ENCODE measurements around the gene DOK3. TPM values are rescaled to one million over a fixed set of nuclear protein-coding genes. Genes with fewer than 3 reads are reported as not detected.

The DOK3 gene
- total RNA-seq, 6 experiments from 2014 or later, result 2.5 to 6.6 (median 3.9) TPM

- H3K27me3 ChIP-seq, result no peaks in the 10 kb centered on the region
- no peaks in the 10 kb centered on the region for H3K9me3 ChIP-seq
- ATAC-seq (no peak), DNase-seq (no peak)
- TF ChIP-seq, protein P1, sequence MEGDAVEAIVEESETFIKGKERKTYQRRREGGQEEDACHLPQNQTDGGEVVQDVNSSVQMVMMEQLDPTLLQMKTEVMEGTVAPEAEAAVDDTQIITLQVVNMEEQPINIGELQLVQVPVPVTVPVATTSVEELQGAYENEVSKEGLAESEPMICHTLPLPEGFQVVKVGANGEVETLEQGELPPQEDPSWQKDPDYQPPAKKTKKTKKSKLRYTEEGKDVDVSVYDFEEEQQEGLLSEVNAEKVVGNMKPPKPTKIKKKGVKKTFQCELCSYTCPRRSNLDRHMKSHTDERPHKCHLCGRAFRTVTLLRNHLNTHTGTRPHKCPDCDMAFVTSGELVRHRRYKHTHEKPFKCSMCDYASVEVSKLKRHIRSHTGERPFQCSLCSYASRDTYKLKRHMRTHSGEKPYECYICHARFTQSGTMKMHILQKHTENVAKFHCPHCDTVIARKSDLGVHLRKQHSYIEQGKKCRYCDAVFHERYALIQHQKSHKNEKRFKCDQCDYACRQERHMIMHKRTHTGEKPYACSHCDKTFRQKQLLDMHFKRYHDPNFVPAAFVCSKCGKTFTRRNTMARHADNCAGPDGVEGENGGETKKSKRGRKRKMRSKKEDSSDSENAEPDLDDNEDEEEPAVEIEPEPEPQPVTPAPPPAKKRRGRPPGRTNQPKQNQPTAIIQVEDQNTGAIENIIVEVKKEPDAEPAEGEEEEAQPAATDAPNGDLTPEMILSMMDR (IDR thresholded peaks at IDR 0.05), result no peak
- no peak for TF ChIP-seq POLR2A (IDR thresholded peaks at IDR 0.05)
- no peak overlapping the region for H3K4me3 ChIP-seq
- 92% methylated on average over 8 of the region's 8 CpGs for WGBS (ENCODE audit: insufficient coverage, low coverage, low lambda C conversion rate, missing lambda C conversion rate)
- H3K27ac ChIP-seq, result no peak overlapping the region
- H3K36me3 ChIP-seq, result peaks cover 0 to 79% (median 23%) of the 10 kb centered on the region in 4 donors
- H3K4me1 ChIP-seq, result no peaks in the 10 kb centered on the region
- intact Hi-C loops (cut with DNase I), result no loop called here
Observed at GRCh38 chr5:177527595-177527994, 18.0 kb upstream of the DOK3 start.

DNA sequence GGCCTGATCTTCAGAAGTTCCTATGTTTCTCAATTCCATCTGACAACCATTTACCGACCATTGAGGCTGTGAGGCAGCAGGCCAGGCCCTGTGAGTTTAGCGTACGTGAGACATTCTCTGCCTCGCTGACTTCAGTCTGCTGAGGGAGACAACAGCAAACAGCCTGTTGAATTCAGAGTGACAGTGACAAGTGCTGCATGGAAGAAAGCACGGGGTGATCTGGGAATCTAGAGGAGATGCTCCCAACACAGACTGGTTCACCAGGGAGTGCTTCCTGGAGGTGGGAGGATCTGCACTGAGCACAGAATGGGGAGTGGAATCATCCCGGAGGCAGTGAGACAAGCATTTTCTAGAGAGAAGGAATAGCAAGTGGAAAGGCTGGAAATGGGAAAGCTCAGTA, 17.2 kb upstream of the DOK3 start:
- no peak for TF ChIP-seq POLR2A (IDR thresholded peaks at IDR 0.05)
- TF ChIP-seq, protein P1 (IDR thresholded peaks at IDR 0.05), result no peak
- no peak overlapping the region for H3K27ac ChIP-seq
- ATAC-seq, result no peak
- WGBS (ENCODE audit: insufficient coverage, low coverage, low lambda C conversion rate, missing lambda C conversion rate), result 100% methylated on average over 5 of the region's 6 CpGs
- H3K36me3 ChIP-seq, result peaks cover 0 to 76% (median 24%) of the 10 kb centered on the region in 4 donors
- no peaks in the 10 kb centered on the region for H3K4me1 ChIP-seq
- intact Hi-C loops (cut with DNase I), result no loop called here
- no peak overlapping the region for H3K4me3 ChIP-seq
- H3K27me3 ChIP-seq, result no peaks in the 10 kb centered on the region
- H3K9me3 ChIP-seq, result no peaks in the 10 kb centered on the region
- no peak for DNase-seq

DNA sequence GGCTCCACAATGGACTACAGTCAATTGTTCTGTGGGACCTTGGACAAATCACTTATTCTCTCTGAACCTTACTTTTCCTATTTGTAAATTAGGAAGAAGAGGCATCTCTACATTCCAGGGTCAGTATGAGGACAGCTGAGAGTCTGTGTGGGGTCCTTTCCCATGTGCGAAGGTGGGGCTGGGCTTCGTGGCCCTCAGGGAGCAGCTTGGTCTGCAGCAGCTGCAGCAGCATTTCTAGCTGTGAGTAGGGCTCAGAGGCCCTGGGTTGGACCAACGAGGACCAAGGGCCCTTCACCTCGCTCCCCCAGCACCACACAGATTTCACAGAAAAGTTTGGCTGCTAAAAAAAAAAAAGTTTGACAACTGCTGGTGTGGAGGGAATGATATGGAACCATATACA, 16.6 kb upstream of the DOK3 start:
- H3K27me3 ChIP-seq, result no peaks in the 10 kb centered on the region
- 93% methylated on average over 4 of the region's 4 CpGs for WGBS (ENCODE audit: insufficient coverage, low coverage, low lambda C conversion rate, missing lambda C conversion rate)
- TF ChIP-seq POLR2A (IDR thresholded peaks at IDR 0.05), result no peak
- TF ChIP-seq, protein P1 (IDR thresholded peaks at IDR 0.05), result no peak
- no peak overlapping the region for H3K4me3 ChIP-seq
- DNase-seq (no peak), ATAC-seq (no peak)
- H3K4me1 ChIP-seq, result no peaks in the 10 kb centered on the region
- H3K27ac ChIP-seq, result no peak overlapping the region
- intact Hi-C loops (cut with DNase I), result no loop called here
- H3K9me3 ChIP-seq, result no peaks in the 10 kb centered on the region
- H3K36me3 ChIP-seq, result peaks cover 0 to 77% (median 26%) of the 10 kb centered on the region in 4 donors

DNA sequence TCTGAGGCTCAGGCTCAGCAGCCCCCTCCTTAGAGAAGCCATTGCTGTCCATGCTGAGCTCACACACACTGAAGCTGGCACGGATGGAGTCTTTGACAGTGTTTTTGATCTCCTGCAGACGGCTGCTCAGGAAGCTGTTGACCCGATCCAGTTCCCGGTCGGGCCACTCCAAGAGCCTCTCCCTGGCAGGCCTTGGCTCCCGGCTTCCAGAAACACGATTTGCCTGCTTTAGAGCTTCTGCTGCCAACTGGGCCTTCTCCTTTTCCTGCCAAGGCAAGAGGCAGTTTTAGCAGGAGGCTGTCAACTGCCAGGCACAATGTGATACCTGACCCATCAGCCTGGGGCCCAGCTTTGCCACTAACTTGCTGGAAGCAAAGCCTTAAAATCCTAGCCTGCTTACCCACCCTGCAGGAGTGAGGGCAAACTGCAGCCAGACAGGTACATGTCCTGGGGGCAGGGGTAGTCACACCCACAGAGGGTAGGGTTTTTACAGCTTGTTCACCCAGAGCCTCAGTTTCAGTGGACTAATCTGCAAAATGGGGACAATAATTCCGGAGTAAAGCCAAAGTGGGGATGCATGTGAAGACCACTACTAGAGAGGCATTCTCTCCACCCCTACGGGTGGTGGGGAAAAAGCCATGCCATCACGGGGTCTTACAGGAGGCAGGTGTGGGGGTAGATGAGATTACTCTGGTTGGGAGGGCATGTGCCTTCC, 15.5 kb upstream of the DOK3 start:
- no peaks in the 10 kb centered on the region for H3K9me3 ChIP-seq
- no peak for ATAC-seq
- H3K4me3 ChIP-seq, result no peak overlapping the region
- DNase-seq, result no peak
- no peaks in the 10 kb centered on the region for H3K4me1 ChIP-seq
- no peaks in the 10 kb centered on the region for H3K27me3 ChIP-seq
- TF ChIP-seq, protein P1 (IDR thresholded peaks at IDR 0.05), result no peak
- no peak for TF ChIP-seq POLR2A (IDR thresholded peaks at IDR 0.05)
- 87% methylated on average over 3 of the region's 10 CpGs for WGBS (ENCODE audit: insufficient coverage, low coverage, low lambda C conversion rate, missing lambda C conversion rate)
- H3K36me3 ChIP-seq, result peaks cover 0 to 74% (median 24%) of the 10 kb centered on the region in 4 donors
- intact Hi-C loops (cut with DNase I), result no loop called here
- H3K27ac ChIP-seq, result no peak overlapping the region
